Forelimb muscle (tissue), 1 donor: Measurements from ENCODE around the gene KRT27. TPM values are rescaled to one million over a fixed set of nuclear protein-coding genes. Genes with fewer than 3 reads are reported as not detected.
"Not testable (repeated sequence)": the region's sequence is repeated elsewhere in the genome, so short reads cannot be mapped to it uniquely, and the experiment has no call there.

ENCODE experiments used
- DNase-seq: peaks from one replicate; pipeline ENCODE4 v3.0.0-alpha.2; 2013; ENCODE audit warnings: low read depth
- polyA plus RNA-seq: library from polyadenylated mRNA; unstranded; fragments of 120-200 nt; gene quantifications from one replicate; pipeline ENCODE4 v1.2.1, GENCODE V29; 2013; ENCODE audit not compliant: insufficient read length

Gene KRT27
- polyA plus RNA-seq, 1 donor = not detected

DNA sequence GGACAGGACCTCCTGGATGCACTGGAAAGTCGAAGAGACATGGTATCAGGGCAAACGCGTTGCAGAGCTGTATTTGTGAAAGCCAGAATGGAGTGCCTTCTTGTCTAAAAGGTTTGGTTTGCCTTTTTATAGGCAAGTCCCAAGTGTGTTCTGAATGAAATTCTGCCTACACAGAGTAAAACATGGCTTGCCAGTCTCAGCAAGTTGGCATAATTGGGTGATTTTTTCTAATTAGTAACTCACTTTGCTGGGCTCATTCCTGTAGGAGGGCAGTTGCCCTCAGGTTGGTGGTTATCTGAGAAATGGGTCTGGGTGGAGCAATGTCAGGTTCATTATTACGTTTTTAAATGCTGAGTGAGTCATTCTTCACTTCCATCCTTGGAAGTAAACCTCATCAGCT lies 27.1 kb downstream of the KRT27 start, which contains the start of gene KRT25:
Gene KRT25, minus strand, starts transcription at position 101 of the 400 bp plus-strand sequence. Its CDS starts 60 bp downstream, at position 41.
- no peak for DNase-seq

DNA sequence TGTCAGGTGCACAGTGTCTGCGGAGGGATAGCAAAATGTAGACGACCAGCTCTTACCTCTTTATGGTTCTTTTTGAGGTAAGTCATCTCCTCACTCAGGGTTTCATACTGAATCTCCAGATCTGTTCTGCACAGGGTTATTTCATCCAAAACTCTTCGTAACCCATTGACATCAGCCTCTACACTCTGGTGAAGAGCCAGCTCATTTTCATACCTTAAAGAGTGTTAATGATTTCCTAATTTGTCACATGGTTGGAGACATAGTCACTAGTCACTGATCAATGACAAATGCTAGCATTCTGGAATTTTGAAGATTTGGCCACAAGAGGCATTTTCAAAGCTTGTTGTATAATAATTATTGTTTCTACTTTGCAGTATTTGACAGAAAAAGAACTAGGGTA lies 28.5 kb downstream of the KRT27 start:
- DNase-seq = no peak

DNA sequence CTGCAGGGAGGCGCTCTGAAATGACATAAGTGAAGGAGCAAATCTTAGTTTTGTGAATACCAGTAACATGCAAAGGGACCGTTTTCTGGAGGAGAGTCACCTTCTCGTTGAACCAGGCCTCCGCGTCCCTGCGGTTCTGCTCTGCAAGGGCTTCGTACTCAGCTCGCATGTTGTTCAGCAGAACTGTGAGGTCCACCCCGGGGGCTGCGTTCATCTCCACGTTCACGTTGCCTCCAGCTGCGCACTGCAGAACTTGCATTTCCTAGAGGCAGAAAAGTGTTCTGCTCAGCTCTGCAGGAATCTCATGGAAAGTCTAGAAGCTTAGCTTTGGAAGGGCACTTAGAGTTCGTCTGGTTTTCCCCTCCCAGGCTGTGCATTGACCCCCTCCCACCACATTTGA lies 31.3 kb downstream of the KRT27 start:
- DNase-seq = no peak

DNA sequence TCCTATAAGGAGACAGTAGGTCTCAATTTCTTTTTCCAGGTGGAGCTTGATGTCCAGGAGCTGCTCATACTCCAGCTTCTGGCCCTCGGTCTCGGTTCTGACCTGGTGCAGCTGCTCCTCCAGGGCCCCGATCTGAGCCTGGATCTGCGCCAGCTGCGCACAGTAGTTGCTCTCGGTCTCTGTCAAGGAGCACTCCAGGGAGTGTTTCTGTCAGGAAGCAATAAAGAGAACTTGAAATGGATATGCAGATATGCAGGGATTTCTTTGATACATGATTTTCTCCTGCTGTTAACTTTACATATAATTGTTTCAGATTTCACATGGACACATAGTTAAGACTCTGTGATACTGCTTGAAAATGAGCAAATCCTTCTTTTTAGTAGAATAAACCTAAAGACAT lies 32.0 kb downstream of the KRT27 start:
- no peak for DNase-seq

DNA sequence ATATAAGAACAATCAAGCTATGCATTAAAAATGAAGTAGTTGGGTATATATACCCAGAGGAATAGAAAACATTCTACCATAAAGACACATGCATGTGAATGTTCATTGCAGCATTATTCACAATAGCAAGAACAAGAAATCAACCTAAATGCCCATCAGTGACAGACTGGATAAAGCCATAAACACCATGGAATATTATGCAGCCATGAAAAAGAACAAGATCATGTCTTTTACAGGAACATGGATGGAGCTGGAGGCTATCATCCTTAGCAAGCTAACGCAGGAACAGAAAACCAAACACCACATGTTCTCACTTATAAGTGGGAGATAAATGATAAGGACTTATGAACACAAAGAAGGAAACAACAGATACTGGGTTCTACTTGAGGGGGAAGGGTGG lies 33.7 kb downstream of the KRT27 start:
- not testable (repeated sequence) for DNase-seq

DNA sequence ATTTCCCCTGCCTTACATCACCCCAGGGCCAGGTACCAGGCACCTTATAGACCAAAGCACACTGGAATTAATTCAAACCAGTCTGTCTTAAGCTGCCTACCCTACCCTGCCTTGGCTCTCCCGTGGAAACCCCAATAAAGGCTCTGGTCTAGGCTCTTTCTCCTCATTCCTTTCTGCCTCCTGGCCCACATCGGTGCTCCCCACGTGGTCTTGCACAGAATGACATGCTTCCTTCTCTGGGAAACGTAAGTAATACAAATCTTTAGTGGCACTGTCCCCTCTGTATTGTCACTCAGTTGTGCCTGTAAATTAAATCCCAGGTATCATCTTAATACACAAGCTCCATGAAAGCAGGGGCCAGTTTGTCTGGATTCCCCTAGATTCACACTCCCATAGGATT lies 43.8 kb downstream of the KRT27 start:
- DNase-seq = no peak

DNA sequence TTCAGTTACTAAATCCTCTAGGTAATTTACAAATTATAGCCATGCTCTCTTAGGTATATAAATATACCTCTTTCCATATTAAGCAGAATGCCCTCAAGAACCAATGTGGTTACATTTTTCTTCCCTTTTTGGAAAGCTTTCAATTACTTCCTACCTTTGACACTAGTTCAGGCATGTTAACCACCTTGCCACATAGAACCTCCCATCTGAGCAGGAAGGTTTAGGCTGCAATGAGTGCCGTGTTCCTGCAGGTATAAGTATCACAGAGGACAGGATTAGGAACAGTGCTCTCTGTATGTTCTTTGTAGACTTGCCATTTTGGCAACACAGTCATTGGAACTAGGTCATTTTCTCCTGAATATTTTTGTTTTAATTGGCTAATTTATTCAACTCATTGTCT lies 47.3 kb downstream of the KRT27 start:
- DNase-seq = no peak

DNA sequence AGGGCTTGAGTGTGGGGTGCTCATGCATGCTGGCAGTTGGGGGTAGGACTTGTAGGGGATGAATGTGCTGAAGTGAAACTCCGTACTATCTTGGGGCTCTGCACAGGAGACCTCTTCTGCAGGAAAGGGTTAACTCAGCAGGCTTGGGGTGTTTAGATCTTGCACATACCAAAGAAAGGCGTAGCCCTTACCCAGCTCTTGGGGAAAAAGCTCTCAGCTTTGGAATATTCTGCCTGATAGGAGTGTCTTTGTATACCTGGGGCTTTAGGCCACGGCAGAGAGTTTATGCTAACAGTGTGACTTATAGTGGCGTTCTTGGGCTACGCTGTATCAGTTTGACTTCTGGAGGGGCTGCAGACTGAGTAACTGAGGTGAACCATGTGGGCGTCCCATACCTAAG lies 48.3 kb downstream of the KRT27 start:
- DNase-seq = no peak

DNA sequence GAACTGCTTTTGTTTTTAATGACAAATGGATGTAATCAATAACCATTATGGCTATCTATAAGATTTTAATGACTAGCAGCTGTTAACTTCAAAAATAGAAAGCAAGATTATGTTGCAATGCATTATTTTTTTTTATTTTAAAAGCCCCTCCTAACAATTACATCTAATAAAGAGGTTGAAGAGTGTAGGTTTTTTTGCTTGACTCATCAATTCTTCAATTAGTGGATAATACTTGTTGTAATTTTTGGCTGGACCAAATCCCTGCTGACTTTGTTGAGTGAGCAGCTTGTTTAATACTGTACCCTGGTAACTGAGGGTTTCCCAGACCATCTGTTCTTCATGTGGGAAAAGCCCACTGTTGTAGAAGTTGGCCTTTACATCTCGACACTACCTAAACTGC lies 51.4 kb downstream of the KRT27 start:
- no peak for DNase-seq

DNA sequence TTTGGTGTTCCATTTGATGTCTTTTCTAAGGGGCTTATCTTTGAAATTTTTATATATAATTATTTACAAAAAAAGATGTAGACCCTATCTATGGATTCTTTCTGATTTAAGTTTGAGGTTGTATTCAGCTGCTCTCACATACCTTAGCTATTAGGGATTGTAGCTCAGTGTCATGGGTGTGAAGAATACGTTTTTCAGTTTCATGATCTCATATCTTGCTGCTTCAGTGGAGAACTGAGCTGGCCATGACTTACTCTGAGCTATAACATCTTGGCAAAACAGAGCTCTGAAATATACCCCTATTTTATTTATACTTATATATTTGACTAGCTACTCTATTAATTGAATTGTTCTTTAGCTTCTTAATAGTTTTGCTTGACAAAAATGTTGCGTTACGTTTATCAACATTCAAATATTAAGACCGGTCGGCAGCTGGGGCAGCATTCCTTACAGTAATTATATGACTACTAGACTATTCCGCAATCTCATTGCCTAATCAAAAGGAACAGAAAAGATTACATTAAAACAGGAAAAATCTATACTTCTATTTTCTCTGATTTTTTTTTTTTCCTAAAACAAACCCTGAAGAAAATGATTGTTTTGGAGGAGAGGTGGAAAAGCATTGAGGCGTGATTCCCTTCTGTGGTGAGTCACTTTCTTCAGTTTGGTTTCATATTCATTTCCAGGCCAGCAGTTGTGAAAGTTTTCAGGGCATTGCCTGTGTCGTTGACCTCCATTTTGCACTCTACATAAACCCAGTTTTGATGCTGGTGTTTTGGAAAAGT lies 54.7 kb downstream of the KRT27 start:
- no peak for DNase-seq

DNA sequence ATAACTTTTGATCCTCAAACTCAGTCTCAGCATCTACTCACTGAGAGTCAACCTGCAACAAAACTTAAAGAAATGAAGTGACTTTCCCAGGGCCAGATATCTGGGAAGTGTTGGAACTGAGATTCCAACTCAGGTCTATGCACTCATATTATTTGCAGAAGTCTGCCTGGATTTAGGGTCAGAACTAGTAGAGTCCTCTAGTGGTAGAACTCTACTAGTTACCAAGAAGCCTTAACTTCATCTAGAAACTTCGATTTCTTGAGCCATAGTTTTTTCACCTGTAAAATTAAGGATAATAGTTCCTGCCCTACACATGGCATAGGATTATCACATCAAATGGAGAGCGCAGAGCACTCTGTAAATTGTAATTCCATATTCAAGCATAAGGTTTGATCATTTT lies 55.4 kb downstream of the KRT27 start:
- no peak for DNase-seq

Other genes starting within 250 kb of the KRT27 start
- 0.39 TPM for gene CCR7, start 217.1 kb downstream of the KRT27 start, polyA plus RNA-seq
- gene SMARCE1, start 134.7 kb downstream of the KRT27 start, polyA plus RNA-seq = 115 TPM
- gene KRT222, start 117.4 kb downstream of the KRT27 start, polyA plus RNA-seq = 0.13 TPM
- not detected for gene KRT24, start 78.8 kb downstream of the KRT27 start, polyA plus RNA-seq
- not detected for gene KRT25, start 27.2 kb downstream of the KRT27 start, polyA plus RNA-seq
- gene KRT26, start 10.3 kb downstream of the KRT27 start, polyA plus RNA-seq = not detected
- not detected for gene KRT28, start 17.4 kb upstream of the KRT27 start, polyA plus RNA-seq
- 35.8 TPM for gene KRT10, start 40.1 kb upstream of the KRT27 start, polyA plus RNA-seq
- 0.08 TPM for gene KRT12, start 84.7 kb upstream of the KRT27 start, polyA plus RNA-seq
- gene KRT20, start 102.7 kb upstream of the KRT27 start, polyA plus RNA-seq = not detected
- 0.19 TPM for gene KRT23, start 155.1 kb upstream of the KRT27 start, polyA plus RNA-seq
- 7.2 TPM for gene KRT39, start 184.4 kb upstream of the KRT27 start, polyA plus RNA-seq
- 10.9 TPM for gene KRT40, start 201.8 kb upstream of the KRT27 start, polyA plus RNA-seq
- gene KRTAP3-3, start 211.6 kb upstream of the KRT27 start, polyA plus RNA-seq = not detected
- 0.52 TPM for gene KRTAP3-2, start 217.4 kb upstream of the KRT27 start, polyA plus RNA-seq
- not detected for gene KRTAP3-1, start 226.6 kb upstream of the KRT27 start, polyA plus RNA-seq
- not detected for gene KRTAP1-5, start 244.7 kb upstream of the KRT27 start, polyA plus RNA-seq
- gene KRTAP1-4, start 247.6 kb upstream of the KRT27 start, polyA plus RNA-seq = not detected